Cardiac muscle cell (in vitro differentiated cells and primary cell): ENCODE data around the gene CCDC167. TPM values are rescaled to one million over a fixed set of nuclear protein-coding genes. Genes with fewer than 3 reads are reported as not detected.

Experiments
- DNase-seq, 2 donors: peaks; one replicate each; pipeline versions ENCODE4 v3.0.0 to v3.0.0-alpha.2; 2010 to 2017; ENCODE audit warnings: low read depth in 1 of 2, low spot score in 1 of 2
- H3K27ac ChIP-seq: fragments of 200-600 bp; sonication (generic); 2 replicates; pipeline ENCODE4 v1.5.1; 2016
- H3K27me3 ChIP-seq: fragments of 200-600 bp; sonication (generic); 2 replicates; pipeline ENCODE4 v1.6.0; 2016; ENCODE audit warnings: control low read depth
- H3K36me3 ChIP-seq: fragments of 200-600 bp; sonication (generic); 2 replicates; pipeline ENCODE4 v1.5.1; 2016; ENCODE audit warnings: control low read depth
- H3K4me1 ChIP-seq: fragments of 200-600 bp; sonication (generic); 2 replicates; pipeline ENCODE4 v1.8.1; 2017; ENCODE audit warnings: low read depth, mild to moderate bottlenecking, mixed run types
- H3K4me3 ChIP-seq: fragments of 200-600 bp; sonication (generic); 2 replicates; pipeline ENCODE4 v1.5.1; 2016; ENCODE audit warnings: mild to moderate bottlenecking
- H3K9me3 ChIP-seq: fragments of 200-600 bp; sonication (generic); 2 replicates; pipeline ENCODE4 v1.5.1; 2017; ENCODE audit warnings: low read depth, mild to moderate bottlenecking, control low read depth
- polyA plus RNA-seq: library from polyadenylated mRNA; unstranded; fragments of >200 nt; fragmentation: Nextera tagmentation; extraction: Ambion mirVana; gene quantifications from 2 replicates; pipeline ENCODE4 v1.2.1, GENCODE V29; 2016
- total RNA-seq: library from RNA; depleted of rRNA; stranded (reverse); fragments of >200 nt; gene quantifications from 2 replicates; pipeline ENCODE4 v1.2.3, GENCODE V29; 2016
- TF ChIP-seq, protein P1 (sequence below): IDR thresholded peaks from 2 replicates; pipeline ENCODE4 v1.5.1; 2012; ENCODE audit warnings: low read depth, mild to moderate bottlenecking, low read length

Gene CCDC167
- total and polyA plus RNA-seq, 2 experiments from 2014 or later = 48.5 to 99.2 TPM

DNA sequence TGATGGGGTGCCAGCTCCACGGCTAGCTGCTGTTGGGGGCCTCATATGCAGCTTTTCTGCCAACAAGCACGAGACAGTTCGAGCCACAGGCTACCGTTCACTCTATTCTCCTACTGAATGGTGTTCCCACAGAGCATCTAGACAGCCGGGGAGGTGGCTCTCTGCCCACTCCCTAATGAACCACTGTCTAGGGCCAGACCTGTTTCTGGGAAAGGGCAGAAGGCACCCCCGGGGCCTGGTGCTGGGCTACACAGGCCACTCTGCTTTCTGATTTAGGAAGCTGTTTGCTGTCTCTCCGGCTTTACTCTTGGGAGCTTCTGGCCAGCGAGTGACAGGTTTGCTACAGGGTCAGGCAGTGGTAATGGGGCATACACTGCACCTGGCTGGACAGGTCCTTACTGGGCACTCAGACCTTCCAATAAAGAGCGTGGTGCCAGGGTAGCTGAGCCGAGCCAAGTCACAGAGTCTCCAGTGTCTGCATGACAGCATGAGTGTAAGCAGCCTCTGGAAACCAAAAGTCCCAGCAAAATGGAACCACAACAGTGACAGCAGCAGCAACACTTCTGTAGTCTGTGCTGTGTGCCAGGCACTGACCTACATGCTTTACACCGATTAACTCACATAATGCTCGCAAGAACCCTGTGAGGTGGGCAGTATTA is 8.4 kb downstream of the CCDC167 start:
- H3K36me3 ChIP-seq = no peaks in the 10 kb centered on the region
- no peaks in the 10 kb centered on the region for H3K27me3 ChIP-seq
- no peak for DNase-seq
- TF ChIP-seq, protein P1, sequence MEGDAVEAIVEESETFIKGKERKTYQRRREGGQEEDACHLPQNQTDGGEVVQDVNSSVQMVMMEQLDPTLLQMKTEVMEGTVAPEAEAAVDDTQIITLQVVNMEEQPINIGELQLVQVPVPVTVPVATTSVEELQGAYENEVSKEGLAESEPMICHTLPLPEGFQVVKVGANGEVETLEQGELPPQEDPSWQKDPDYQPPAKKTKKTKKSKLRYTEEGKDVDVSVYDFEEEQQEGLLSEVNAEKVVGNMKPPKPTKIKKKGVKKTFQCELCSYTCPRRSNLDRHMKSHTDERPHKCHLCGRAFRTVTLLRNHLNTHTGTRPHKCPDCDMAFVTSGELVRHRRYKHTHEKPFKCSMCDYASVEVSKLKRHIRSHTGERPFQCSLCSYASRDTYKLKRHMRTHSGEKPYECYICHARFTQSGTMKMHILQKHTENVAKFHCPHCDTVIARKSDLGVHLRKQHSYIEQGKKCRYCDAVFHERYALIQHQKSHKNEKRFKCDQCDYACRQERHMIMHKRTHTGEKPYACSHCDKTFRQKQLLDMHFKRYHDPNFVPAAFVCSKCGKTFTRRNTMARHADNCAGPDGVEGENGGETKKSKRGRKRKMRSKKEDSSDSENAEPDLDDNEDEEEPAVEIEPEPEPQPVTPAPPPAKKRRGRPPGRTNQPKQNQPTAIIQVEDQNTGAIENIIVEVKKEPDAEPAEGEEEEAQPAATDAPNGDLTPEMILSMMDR = no peak
- no peak overlapping the region for H3K4me3 ChIP-seq
- H3K4me1 ChIP-seq = peaks cover 18% of the 10 kb centered on the region
- no peak overlapping the region for H3K27ac ChIP-seq
- no peaks in the 10 kb centered on the region for H3K9me3 ChIP-seq

DNA sequence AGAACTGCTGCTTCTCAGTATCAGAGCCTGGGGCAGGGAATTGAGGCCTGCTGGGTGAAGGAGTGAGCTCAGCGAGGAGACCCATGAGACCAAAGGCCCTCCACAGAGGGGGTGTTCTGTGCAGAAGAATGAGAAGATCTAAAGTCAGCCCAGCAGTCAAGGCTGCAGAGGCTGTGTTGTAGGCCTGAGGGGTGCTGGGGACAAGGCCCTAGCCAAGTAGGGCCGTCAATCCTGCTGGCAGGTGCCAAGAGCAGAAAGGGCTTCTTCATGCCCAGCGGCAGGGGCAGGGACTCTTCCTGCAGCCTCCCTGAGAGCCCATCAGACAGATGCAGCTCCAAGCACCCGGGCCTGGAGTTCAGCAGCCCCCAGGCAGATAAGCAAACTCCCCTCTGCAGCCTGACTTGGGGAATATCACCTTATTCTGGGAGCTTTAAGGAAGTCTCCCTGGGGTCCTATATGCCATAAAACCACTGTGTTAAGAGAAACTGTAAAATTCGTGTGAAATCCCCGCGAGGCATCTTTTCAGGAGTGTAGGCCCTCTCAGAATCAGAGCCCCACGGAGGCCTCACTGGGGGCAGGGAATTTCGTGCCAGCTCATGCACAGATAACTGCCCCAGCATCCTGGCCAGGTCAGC is 9.0 kb downstream of the CCDC167 start:
- Histone ChIP-seq H3K9me3 (no peaks in the 10 kb centered on the region), H3K4me3 (no peak overlapping the region), H3K4me1 (peaks cover 18% of the 10 kb centered on the region), H3K36me3 (no peaks in the 10 kb centered on the region), H3K27ac (no peak overlapping the region), H3K27me3 (no peaks in the 10 kb centered on the region)
- DNase-seq = no peak
- TF ChIP-seq, protein P1 = no peak

DNA sequence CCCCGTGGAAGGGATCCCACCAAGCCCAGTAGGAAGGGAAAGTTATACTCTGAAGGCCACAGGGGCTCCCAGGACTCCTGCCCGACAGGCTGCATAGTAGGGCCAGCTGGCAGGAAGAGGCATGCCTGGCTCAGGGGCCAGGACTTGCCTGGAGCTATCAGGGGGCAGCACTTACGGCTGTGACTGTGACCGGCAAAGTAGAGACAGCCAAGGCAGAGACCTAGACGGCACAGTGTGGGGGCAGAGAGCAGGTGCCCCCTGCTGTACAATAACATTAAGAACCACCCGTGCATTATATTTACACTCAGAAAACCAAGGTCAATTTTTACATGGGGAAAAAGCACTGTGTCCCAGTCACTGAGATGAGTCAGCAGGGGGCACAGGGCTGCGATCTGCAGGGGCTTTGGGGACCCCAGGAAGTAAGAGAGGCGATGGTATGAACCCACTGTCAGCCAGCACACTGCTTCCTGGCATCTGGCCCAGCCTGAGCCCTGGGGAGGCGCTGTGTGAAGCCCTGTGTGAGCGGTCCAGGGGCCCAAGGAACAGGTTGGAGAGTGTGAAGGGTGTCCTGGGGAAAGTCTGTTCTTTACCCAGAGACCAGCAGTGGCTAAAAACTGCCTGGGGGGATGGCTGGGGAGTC is 9.9 kb downstream of the CCDC167 start:
- no peaks in the 10 kb centered on the region for H3K36me3 ChIP-seq
- peaks cover 18% of the 10 kb centered on the region for H3K4me1 ChIP-seq
- no peak overlapping the region for H3K27ac ChIP-seq

DNA sequence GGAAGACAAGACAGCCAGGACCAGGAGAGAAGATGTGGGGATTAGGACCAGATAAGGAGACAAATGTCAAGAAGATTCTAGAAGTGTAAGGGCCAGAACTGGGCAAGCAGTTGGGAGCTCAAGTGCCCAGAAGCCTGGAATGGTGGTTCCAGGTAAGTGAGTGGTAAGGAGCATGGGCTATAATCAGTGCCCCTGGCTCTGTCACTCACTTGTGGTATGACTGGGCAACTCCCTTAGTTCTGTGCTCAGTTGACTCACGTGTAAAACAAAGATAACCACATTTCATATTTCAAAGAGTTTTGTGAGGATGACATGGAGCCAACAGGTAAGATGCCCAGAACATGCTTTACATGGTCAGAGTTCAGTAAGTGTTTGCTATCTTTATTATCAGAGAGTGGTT is 11.2 kb downstream of the CCDC167 start:
- TF ChIP-seq, protein P1 = no peak
- Histone ChIP-seq H3K9me3 (no peaks in the 10 kb centered on the region), H3K27ac (no peak overlapping the region), H3K27me3 (no peaks in the 10 kb centered on the region), H3K36me3 (no peaks in the 10 kb centered on the region), H3K4me1 (peaks cover 18% of the 10 kb centered on the region), H3K4me3 (no peak overlapping the region)
- no peak for DNase-seq

More for the DNA sequence above, 9.9 kb downstream of the CCDC167 start:
- Histone ChIP-seq H3K27me3 (no peaks in the 10 kb centered on the region), H3K4me3 (no peak overlapping the region), H3K9me3 (no peaks in the 10 kb centered on the region)
- TF ChIP-seq, protein P1 = peak; percentile 30
- DNase-seq = no peak

DNA sequence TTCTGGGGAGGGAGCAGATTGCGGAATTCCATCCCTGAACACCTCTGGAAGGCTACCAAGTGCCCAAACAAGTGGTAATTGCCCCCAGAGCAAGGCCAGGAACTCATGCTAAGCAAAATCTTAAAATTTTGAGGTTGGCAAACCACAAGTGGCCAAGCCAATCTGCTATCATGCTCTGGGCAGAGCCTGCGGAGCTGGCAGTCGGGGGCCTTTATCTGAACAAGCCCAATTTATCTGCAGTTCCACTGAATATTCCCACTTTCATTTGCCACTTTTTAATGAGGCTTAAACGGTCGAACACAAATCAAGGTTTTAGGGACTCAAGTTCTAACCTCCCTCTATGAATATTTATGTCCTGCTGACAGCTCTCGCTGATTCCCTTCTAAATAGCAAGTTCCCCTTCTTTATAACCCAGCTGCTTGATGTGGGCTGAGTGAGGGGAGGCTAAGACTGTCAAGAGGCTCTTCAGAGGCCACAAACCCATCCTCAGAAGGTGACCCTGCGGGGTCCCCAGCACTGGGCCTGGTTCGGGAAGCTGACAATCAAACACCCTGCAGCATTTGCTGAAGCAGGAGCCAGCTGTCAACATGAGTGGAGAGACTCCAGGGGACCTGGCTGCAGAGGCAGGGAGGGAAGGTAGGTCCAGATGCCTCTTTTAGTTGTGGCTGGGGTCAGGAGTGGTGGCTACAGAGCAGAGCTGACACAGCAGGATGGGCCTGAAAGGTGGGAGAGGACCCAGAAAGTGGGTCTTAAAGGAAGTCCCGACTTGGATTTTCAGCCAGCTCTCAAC is 11.9 kb downstream of the CCDC167 start:
- H3K27ac ChIP-seq = peak overlapping the region; percentile 7
- TF ChIP-seq, protein P1 = no peak
- peaks cover 18% of the 10 kb centered on the region for H3K4me1 ChIP-seq
- no peaks in the 10 kb centered on the region for H3K9me3 ChIP-seq
- H3K36me3 ChIP-seq = no peaks in the 10 kb centered on the region
- DNase-seq = peak in 1 of 2 donors; percentile 72
- no peaks in the 10 kb centered on the region for H3K27me3 ChIP-seq
- no peak overlapping the region for H3K4me3 ChIP-seq
